Measurements from ENCODE around the gene SSBP2.

The SSBP2 gene

GRCh38 chr5:81626524-81626923, 124.4 kb downstream of the SSBP2 start:
- Histone ChIP-seq H3K4me3 (replicated peaks; ENCODE audit: insufficient read depth, low read length) (no peak overlapping the region), H3K27ac (replicated peaks) (no peak overlapping the region), H3K27me3 (ENCODE audit: insufficient read depth, poor library complexity, severe bottlenecking) (no peaks in the 10 kb centered on the region)
- DNase-seq (ENCODE audit: low read depth in 1 of 2, low spot score in 1 of 2) = no peak
- TF ChIP-seq GABPA (IDR thresholded peaks at IDR 0.05; ENCODE audit: low read depth) = no peak
- no peak for TF ChIP-seq REST (IDR thresholded peaks at IDR 0.05; ENCODE audit: insufficient replicate concordance, low read depth)
- TF ChIP-seq POLR2AphosphoS5 (IDR thresholded peaks at IDR 0.05; ENCODE audit: low read depth) = no peak
- no peak for TF ChIP-seq CTCF (IDR thresholded peaks at IDR 0.05; ENCODE audit: insufficient read depth, low read length)
- TF ChIP-seq SPI1 (IDR thresholded peaks at IDR 0.05; ENCODE audit: borderline replicate concordance, low read depth) = no peak

- DNase-seq (ENCODE audit: low read depth in 1 of 2, low spot score in 1 of 2) = no peak
- no peak overlapping the region for H3K27ac ChIP-seq (replicated peaks)
- no peak for TF ChIP-seq SPI1 (IDR thresholded peaks at IDR 0.05; ENCODE audit: borderline replicate concordance, low read depth)
- no peak for TF ChIP-seq GABPA (IDR thresholded peaks at IDR 0.05; ENCODE audit: low read depth)
- TF ChIP-seq CTCF (IDR thresholded peaks at IDR 0.05; ENCODE audit: insufficient read depth, low read length) = no peak
- TF ChIP-seq POLR2AphosphoS5 (IDR thresholded peaks at IDR 0.05; ENCODE audit: low read depth) = no peak
- TF ChIP-seq REST (IDR thresholded peaks at IDR 0.05; ENCODE audit: insufficient replicate concordance, low read depth) = no peak
- no peak overlapping the region for H3K4me3 ChIP-seq (replicated peaks; ENCODE audit: insufficient read depth, low read length)
- no peaks in the 10 kb centered on the region for H3K27me3 ChIP-seq (ENCODE audit: insufficient read depth, poor library complexity, severe bottlenecking)
These were observed 141.0 kb downstream of the SSBP2 start for GRCh38 chr5:81609810-81610375.

- no peak for DNase-seq (ENCODE audit: low read depth in 1 of 2, low spot score in 1 of 2)
- no peak for TF ChIP-seq REST (IDR thresholded peaks at IDR 0.05; ENCODE audit: insufficient replicate concordance, low read depth)
- no peak for TF ChIP-seq GABPA (IDR thresholded peaks at IDR 0.05; ENCODE audit: low read depth)
- no peak for TF ChIP-seq SPI1 (IDR thresholded peaks at IDR 0.05; ENCODE audit: borderline replicate concordance, low read depth)
- Histone ChIP-seq H3K4me3 (replicated peaks; ENCODE audit: insufficient read depth, low read length) (no peak overlapping the region), H3K27me3 (ENCODE audit: insufficient read depth, poor library complexity, severe bottlenecking) (no peaks in the 10 kb centered on the region), H3K27ac (replicated peaks) (no peak overlapping the region)
These were observed 141.9 kb downstream of the SSBP2 start for GRCh38 chr5:81608976-81609375.

All from HL-60 (cell line).